ENCODE measurements around the gene LUZP2.

Gene LUZP2

DNA sequence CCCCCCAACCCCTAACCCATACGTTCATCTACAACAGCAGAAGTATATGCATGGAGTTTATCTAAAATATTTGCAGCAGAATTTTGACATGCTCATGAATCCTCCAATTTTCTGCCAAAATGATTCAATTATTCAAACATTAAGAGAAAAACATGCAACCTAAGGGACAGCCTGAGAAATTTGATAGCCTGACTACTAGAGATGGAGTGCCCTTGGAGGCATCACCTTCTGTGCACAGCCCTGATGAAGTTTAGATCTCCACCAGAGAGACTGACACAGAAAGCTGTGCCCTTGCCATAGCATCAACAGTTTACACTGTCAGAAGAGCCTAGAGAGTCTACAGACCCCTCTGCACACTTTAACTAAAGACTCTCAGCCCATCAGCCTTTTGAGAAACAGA lies 217.7 kb downstream of the LUZP2 start:
- no peak for DNase-seq (ENCODE audit: low read depth in 2 of 2)

DNA sequence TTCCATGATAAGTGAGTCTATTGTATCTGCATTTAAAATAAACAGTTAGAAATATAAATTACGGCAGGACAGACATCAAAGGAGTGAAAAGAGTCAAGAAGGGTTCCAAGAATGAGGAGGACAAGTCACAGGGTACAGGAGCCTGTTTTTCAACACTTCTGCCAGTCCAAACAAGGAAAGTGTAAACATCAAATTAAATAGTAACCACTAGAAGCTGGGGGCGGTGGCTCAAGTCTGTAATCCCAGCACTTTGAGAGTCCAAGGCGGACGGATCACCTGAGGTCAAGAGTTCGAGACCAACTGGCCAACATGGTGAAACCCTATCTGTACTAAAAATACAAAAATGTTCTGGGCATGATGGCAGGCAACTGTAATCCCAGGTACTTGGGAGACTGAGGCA lies 219.6 kb downstream of the LUZP2 start:
- DNase-seq (ENCODE audit: low read depth in 2 of 2), result no peak

DNA sequence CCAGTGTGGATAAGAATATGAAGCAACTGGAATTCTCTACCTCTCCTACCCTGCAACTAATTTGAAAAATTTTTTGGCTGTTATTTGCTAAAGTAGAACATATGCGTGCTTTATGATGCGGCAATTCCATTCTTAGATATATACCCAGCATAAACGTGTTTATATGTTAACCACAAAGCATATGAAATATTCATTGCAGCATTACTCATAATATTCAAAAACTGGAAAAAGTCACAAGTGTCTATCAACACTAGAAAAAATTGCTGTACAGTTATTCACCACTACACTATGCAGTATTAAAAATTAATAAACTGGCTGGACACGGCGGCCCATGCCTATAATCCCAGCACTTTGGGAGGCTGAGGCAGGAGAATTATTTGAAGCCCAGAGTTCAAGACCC lies 226.4 kb downstream of the LUZP2 start:
- DNase-seq (ENCODE audit: low read depth in 2 of 2), result no peak

DNA sequence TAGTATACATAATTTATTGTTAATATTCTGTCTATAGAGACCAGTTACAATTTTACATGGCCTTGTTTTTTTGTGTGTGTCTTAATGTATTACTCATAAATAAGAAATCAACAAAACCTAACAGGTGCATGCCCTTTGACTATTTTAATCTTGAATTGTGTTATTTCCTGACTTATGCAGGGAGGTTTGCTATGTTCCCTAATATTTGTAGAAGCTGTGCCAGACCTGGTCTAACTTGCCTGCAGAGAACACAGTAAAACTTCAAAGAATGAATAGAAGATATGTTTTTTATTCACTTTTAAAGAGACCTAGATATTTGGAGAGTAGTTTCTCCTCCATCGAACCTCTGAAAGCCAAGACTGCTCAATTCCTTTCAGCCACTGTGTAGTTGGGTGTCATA lies 234.7 kb downstream of the LUZP2 start:
- DNase-seq (ENCODE audit: low read depth in 2 of 2), result no peak

DNA sequence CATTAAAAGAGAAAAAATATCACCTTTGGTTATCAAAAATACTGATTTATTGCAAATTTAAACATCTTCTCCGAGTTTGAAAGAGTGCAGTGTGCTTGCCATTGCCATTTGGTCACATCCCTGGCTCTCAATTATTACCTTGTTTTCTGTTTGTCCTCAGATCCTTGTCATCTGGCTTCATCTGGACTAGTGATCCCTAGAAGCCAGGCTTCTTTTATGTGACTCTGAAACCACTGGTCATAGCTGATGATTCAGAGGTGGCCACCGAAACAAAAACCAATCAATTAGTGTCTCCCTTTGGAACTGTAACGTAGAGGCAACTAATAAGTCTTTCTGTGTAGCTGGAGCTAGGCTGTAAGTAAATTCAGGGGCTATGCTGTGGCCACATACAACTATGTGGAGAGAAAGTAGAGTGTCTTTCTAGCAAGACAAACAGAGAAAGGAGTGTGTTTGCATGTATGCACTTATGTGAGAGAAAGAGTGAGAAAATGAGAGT lies 237.9 kb downstream of the LUZP2 start:
- DNase-seq (ENCODE audit: low read depth in 2 of 2), result no peak

DNA sequence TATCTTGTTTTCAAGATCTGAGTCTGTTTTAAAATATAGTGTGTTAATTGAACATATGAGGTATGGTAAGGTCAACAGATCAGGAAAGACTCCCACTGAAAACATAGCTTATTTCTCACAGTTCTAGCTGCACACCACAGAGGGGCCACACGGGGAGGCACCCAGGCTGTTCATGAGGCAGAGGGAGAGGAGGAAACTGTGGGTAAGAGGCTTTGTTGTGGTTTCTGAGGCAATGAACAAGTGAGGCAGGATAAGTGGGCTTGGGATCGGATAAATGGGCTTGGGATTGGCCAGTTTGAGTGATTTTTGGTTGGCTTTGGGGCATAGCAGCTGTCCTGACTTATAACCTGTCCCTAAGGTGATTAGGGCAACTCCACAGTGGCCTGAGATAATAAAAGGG lies 242.1 kb downstream of the LUZP2 start:
- DNase-seq (ENCODE audit: low read depth in 2 of 2), result no peak

DNA sequence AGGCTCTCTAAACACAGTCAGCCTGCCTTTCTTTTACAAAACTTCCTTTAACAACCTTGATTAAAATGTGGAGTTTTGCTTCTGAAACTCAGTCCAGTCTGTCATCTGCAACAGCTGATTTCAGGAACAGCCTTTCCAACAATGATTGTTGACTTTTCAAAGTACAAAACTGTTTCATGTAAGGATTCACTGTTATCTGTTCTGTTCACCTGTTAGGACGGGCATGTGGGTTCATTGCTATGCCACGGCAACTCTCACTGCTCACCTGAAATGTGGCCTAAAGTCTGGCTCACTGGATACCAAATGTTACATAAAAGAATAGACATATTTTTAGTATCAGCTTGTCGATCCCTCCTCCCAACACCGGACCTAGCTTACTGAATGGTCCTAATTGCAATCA lies 242.8 kb downstream of the LUZP2 start:
- no peak for DNase-seq (ENCODE audit: low read depth in 2 of 2)

DNA sequence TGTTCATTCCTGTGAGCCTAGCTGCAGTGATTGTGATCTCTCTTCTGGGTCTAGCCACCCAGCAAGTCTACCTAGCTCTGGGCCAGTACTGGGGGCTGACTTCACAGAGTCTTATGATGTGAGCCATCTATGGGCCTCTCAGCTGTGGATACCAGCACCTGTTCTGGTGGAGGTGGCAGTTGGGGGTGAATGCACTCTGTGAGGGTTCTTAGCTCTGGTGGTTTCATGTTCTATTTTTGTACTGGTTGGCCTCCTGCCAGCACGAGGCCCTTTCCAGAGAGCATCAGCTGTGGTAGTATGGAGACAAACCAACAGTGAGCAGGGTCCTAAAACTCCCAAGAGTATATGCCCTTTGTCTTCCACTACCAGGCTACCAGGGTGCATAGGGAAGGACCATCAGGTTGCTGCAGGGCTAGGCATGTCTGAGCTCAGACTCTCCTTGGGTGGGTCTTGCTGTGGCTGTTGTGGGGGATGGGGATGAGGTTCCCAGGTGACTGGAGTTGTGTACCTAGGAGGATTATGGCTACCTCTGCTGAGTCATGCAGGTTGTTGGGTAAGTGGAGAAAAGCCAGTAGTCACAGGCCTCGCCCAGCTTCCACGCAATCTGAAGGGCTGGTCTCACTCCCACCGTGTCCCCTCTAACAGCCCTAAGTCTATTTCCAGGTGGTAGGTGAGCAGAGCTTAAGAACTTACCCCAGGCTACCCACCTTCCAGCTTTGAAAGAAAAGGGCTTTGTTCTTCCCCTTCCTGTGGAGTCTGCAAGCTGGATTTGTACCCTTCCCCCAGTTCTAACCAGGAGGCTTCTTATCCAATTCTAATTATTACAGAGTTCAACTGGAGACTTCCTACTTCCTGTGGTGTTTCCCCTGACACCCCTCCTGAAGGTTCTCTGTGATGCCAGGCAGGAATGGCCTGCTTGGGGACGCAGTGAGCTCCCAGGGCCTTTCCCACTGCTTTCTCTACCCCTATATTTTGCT lies 250.7 kb downstream of the LUZP2 start:
- DNase-seq (ENCODE audit: low read depth in 2 of 2), result no peak

DNA sequence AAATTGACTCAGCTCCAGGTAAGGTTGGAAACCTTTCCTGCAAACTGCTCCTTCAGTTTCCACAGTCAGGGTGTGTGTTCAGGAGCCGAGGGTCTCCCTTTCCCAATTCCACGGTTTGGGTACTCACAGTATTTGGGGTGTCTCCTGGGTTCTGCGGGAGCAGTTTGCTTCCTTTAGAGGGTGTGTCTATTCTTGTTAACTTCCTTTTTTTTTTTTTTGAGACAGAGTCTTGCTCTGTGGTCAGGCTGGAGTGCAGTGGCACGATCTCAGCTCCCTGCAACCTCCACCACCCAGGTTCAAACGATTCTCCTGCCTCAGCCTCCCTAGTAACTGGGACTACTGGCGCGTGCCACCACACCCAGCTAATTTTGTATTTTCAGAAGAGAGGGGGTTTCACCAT lies 251.4 kb downstream of the LUZP2 start:
- DNase-seq (ENCODE audit: low read depth in 2 of 2), result no peak

DNA sequence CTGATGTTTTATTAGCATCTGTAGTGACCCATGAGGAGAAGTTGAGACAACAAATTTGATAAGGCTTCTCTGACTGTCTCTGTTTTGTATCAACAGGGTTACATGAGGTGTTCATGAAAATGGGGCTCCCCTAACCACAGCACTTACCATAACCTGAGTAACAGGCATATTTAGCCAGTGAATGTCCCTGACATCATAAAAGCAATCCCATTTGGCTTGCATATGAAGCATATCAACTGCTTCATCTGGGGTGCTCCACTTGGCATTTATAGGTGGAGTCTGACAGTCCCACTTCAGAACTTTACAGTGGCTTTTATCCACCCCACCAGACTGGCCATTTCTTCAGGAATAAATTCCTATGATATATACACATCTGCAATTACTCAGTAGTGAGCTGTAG lies 257.6 kb downstream of the LUZP2 start:
- no peak for DNase-seq (ENCODE audit: low read depth in 2 of 2)

DNA sequence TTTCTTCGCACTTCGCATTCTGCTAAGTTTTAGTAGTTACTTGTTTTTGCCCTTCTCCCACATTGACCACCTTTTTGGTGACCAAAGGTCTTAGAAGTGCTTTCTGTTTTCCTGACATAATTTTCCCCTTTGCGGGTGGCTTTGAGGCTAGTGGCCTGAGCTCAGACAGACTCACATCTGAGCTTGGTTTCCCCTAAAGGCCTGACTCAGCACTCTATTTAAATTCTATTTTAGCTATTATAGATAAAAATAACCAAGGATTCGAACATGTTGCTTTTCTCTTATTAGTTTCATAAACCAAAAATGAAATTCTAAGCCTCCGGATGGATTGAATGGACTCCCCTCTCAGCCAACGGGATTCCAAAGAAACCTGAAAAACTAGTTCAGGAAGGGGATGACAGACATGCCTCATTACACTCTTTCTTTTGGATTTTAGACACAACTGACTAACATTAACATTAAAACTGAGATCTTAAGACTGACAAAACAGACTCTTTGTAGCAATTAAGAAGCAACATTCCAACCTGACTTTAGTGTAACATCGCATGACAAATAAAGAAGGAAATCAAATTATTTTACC lies 258.5 kb downstream of the LUZP2 start:
- DNase-seq (ENCODE audit: low read depth in 2 of 2), result no peak

DNA sequence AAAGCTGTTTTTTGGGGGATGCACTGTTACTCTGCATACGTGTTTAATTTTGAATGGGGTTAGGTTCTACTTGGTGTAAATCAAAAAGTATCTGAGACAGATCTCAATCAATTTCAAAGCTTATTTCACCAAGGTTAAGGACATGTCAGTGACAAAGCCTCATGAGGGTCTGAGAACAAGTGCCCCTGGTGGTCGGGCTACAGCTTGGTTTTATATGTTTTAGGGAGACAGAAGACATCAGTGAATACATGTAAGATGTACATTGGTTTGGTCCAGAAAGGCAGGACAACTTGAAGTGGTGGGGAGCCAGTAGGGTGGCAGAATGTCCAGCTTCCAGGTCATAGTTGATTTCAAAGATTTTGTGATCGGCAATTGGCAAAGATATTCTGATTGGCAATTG lies 262.9 kb downstream of the LUZP2 start:
- DNase-seq (ENCODE audit: low read depth in 2 of 2), result no peak

DNA sequence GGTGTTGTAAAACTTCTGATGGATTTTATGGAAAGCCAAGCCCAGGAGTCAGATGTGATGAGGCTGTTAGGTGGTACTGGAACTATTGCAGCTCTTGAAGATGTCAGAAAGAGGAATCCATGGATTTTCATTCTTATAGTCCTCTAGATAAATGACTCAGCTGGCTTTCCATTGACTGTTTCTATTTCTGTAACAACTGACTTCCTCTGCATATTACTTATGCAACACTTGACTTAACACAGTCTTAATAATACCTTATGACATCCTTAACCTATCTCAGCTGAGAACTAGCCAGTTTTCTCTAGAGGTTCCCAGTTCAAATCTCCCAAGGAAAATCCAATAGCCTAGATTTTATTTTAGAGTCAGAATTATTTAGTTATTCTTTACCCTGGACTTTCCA lies 263.8 kb downstream of the LUZP2 start:
- no peak for DNase-seq (ENCODE audit: low read depth in 2 of 2)

DNA sequence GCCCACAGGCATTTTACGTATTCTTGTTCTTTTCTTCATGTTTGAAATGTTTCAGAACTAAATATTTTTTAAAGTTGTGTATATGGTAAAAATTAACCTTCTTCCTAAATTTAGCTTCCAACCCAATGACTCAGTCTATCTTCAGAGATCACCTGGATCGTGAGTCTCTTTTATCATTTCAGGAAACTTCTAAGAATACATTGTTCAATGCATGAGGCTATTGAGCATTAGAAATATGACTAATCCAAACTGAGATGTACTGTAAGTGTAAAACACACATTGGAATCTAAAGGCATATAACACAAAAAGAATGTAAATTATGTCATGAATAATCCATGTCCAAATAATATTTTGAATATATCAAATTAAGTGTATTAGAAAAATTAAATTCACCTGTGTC lies 265.2 kb downstream of the LUZP2 start:
- no peak for DNase-seq (ENCODE audit: low read depth in 2 of 2)

DNA sequence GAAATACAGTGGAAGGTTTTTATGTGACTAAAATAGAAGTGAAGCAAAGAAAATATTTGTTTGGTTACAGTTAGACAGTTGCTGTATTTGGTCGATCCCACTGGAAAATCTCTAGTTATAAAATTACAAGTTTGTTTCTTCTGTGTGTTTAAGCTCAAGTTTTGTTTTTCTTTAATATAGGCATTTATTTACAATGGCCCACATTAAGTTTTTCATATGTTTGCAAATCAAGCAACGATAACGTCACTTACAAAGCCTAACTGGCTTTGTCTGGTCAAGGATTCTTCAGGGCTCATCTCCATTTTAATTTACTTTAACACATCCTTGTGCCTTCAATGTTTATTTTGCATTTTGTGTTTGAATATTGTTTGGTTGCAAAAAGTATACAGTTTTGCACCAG lies 270.6 kb downstream of the LUZP2 start:
- DNase-seq (ENCODE audit: low read depth in 2 of 2), result no peak

DNA sequence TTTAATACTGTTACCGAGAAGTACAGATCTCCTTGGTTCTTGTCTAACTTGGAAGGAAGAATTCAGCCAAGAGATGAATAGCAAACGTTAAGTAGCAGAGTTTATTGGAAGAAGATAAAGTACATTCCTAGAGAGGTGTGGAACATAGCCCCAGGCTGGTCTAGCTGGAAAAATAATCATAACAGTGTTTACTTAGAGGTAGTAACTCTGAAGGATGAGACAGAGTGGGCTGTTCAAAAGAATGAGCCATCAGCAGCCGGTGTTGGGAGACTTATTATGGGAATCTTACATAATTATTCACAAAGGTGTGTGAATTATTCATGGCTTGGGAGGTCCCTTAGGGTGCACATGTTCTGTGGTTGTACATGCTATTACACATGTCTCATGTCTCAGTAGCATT lies 276.5 kb downstream of the LUZP2 start:
- DNase-seq (ENCODE audit: low read depth in 2 of 2), result no peak

DNA sequence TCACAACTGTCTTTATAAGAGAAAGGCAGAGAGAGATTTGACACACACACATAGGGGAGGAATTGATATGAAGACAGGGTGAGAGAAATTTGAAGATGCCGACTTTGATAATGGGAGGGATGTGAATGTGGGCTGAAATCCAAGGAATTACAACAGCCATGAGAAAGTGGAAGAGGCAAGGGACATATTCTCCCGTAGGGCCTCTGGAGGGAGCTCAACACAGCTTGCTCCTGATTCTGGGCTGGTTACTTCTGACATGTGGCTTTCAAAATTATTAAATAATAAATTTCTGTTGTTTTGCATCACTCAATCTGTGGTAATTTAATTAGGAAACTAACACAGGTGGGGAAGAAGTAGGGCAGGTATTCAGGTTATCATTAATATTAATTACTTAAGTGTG lies 282.9 kb downstream of the LUZP2 start:
- DNase-seq (ENCODE audit: low read depth in 2 of 2), result no peak

DNA sequence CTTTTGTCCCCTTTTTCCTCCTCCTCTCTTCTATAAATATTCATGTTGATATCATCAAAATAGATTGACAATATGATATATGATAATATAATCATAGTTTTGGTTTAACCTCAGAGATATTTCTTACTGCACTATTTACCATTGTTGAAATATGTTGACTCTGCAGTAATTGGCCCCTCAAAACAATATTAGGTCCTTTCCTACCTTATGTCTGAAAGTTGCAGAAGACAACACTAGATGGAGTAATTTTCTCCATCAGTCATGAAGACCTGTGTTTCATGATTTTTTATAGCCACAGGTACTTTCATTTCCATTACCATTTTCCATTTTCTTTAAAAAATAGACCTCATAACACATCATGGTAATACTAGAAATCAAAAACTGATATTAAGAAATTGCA lies 284.4 kb downstream of the LUZP2 start:
- no peak for DNase-seq (ENCODE audit: low read depth in 2 of 2)

DNA sequence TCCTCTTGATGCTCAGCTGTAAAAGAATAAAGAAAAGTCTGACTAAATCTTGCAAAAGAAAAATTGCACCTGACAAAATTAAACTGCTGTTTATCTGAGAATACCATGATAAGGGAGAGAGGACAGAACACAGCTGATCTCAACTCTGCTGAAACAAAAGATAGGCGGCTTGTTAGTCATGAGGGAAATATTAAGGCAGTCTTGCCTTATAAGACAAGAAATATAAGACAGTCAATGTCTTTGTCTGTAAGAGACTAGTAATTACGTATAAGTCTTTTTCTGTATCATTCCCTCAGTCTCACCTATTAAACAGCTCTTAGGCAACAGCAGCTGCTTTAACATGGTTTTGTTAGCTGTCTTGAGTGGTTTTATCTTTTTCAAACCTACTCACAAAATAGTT lies 296.6 kb downstream of the LUZP2 start:
- no peak for DNase-seq (ENCODE audit: low read depth in 2 of 2)

DNA sequence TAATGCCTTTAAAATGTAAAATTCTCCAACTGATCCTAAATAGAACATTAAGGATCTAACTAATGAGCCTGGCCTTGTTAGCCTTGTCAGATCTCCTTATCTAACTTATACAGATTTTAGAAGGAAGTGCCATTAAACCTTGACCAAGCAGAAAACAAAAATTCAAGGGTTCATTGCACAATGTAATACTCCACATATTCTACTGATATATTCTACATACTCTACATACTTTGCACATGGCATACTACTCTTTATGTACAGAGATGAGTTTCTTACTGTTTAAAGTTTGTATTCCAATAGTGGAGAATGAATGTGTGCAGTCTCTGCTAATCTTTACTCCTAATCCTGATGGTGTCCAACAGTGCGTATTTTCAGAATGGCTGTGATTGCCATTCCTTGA lies 297.2 kb downstream of the LUZP2 start:
- no peak for DNase-seq (ENCODE audit: low read depth in 2 of 2)

DNA sequence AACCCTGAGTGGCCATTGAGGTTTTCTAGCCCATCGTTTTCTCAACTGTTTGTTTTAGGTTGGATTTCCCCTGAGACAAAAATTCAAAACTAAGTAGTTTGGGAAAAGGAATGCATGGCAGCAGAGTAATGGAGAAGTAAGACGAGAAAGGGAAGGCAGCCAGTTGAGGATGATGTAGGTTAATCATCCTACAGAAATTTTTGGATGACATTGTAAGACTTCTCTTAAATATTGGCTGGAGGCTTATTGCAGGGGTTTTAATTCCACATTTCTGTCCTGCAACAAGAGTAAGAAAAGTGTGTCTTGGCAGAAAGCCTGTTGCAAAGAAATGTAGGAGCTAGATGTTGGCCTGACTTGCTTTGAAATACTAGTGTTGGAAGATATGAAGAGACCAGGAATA lies 308.8 kb downstream of the LUZP2 start:
- DNase-seq (ENCODE audit: low read depth in 2 of 2), result no peak

DNA sequence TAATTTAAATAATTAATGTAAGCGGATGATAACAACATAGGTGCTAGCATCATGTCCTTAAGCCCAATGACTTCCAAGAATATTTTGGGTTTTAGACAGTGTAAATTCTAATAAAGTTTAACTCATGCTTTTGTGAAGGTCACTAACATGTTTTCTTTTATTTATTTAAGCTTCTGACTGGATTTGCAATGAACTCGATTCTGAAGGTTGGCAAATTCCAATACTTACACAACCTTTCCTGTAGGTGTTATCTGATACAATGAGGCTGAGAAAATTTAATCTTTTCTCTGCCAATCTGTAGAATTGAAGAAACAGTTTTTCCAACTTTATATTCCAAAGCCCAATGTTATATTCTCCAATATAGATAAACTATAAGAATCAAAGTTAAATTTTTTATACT lies 311.3 kb downstream of the LUZP2 start:
- no peak for DNase-seq (ENCODE audit: low read depth in 2 of 2)

DNA sequence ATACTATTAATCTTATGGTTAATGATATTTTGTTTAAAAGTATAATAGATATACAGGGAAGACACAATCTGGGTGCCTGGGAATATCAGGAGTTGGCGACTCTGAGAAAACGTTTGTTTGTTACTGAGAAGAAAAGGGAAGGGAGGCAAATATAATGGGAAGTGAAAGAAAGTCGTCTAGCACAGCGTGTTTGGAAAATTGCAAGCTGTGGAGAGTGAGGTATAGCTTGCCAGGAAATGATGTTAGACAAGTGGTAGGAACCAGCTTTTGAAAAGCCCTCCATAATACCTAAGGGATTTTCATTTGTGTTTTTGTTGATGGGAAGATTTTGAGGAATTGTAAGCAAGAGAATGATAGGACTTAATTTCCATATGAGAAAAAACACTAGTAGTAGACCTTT lies 322.2 kb downstream of the LUZP2 start:
- DNase-seq (ENCODE audit: low read depth in 2 of 2), result no peak
